ENCODE results near the gene MAPK10.
"Not testable (repeated sequence)": the region's sequence is repeated elsewhere in the genome, so short reads cannot be mapped to it uniquely, and the experiment has no call there.

The MAPK10 gene

DNA sequence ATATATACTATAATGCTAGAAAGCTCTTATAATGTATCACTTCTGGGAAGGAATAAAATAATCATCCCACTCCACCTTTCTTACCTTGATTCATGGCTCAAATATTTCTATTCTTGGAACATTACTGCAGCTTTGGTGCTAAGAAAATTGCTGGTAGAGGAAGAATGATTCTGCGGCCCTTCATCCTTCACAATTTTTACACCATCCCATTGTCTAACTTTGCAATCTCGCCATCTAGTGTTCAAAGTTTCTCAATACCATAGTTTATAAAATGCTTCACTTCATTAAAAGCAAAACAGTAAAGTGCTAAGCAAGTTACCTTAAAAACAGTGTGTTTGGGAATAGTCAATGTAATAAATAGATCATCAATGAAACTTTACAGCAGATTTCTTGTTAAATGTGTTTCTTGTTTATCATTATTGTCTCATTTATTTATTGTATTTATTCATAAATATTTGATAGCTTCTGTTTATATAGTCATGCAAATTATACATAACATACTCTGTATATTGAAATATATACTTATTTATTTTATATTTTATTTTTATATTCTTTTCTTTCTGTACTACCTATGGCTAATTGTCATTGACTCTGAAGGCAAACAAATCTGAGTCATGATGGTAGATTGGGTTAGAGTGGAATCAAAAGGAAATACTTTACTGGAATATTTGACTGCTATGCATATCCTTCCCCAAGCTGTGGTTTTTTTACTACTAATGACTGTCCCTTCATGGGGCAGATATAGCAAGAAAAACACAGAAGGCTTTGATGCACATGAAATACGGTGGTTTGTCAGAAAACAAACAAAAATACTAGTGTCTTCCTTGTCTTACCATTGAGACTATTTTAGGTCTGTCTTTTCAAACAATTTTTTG lies 390.7 kb downstream of the MAPK10 start:
- DNase-seq (ENCODE audit: low read depth), result no peak

DNA sequence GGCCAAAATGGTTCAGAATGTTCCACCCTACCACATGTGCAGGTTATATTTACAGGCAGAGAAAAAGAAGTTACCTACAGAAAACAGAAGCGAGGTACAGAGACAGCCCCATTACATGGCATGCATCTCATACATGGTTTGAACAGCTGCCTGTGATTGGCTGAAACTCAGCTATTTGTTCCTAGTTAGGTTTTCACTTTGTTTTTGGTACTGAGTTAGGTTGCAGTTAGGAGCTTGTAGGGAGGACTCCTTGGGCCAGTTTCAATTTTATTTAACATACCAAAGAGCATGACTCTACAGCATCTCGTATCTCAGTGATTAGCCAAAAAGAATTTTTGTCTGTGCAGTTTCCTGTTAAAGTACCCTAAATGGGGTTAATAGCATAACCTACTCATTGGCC lies 392.0 kb downstream of the MAPK10 start:
- no peak for DNase-seq (ENCODE audit: low read depth)

DNA sequence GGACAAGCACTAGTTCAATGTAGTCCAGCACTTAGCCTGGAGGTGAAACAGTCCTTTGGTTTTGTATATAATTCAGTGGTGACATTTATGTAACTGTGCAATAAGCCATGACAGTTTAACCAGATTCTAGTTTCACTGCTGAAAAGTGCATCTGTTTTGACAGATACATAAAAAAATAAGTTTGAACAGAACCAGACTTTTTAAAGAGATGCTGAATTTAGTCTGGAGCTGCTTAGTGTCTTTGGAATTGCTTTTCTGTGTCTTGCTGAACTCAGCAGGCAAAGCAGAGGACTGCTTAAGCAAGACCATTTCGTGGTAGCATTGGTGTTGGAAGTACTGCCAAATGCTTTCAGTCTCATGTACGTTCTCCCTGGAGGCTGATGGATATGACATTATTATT lies 393.5 kb downstream of the MAPK10 start:
- no peak for DNase-seq (ENCODE audit: low read depth)

DNA sequence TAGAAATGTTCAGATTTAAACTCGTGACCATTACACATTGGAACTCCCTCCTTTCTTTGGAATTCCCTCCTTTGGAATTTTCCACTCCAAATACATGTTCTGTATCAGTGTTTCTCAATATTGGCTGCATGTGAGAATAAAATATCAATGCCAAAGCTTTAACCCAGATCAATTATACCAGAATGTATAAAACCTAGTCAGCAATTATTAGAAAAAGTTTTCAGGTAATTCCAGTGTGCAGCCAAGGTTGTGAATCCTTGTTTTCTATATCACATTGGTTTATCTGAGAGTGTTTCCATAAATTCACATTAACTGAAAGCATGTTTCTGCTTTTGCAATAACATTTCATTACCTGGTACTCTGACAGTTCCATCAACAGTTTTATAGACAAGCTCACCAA lies 394.3 kb downstream of the MAPK10 start:
- DNase-seq (ENCODE audit: low read depth), result no peak

DNA sequence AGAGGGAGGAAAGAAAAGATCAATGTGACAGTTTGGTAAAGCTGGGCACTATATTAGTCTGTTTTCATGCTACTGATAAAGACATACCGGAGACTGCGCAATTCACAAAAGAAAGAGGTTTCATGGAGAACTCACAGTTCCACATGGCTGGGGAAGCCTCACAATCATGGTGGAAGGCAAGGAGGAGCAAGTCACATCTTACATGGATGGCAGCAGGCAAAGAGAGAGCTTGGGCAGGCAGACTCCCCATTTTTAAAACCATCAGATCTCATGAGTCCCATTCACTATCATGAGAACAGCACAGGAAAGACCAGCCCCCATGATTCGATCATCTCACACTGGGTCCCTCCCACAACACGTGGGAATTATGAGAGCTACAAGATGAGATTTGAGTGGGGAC lies 394.8 kb downstream of the MAPK10 start:
- not testable (repeated sequence) for DNase-seq (ENCODE audit: low read depth)

DNA sequence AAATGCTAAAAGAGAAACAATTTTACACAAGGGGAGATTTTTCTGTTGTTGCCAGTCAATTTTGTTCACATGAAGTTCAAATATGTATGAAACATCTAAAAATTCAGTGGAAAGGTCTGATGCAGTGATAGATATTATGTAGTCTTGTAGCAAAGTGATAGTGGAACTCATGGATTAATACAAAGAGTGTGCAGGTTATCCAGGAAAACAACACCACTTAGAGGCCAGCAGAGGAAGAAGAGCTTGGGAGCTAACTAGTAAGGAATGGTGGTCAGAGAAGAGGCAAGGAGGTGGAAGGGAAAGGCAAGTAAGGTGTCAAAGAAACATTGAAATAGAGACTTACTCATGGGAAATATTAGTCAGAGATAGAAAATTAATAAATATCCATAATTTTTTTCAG lies 395.6 kb downstream of the MAPK10 start:
- no peak for DNase-seq (ENCODE audit: low read depth)

DNA sequence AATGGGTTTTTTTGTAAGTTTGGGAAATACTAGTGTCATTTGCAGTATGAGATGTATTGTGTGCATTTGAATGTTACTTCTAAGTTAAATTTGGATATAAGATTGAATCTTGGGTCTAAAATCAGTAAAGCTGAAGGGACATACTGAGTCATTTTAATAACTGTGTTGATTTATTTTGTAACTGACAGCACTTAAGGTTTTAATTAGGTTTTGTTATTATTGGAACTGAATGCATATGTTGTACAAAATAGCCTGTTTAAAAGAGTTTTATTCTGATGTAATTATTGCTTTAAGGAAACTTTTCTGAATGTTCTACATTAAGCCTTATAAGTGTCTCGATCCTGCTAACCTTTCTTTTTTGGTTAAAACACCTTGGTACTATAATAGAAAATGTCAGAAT lies 396.6 kb downstream of the MAPK10 start:
- DNase-seq (ENCODE audit: low read depth), result no peak

DNA sequence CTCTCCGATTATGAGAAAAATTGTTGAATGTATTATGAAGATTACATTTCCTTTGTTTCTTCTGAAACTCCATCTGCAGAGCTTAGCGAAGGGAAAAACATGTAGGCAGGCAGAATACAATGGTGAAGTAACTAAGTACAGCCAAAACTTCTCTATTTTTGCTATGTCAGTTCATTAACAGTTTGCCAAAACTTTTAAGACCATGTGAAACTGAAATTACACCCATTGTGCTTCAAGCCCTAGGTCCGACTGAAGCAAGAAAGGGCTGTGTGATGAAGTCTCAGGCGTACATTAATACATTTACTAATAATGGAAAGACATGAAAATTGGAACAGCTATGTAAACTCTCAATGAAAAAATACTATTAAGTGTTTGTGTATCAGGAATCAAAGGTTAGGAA lies 398.0 kb downstream of the MAPK10 start:
- DNase-seq (ENCODE audit: low read depth), result no peak

DNA sequence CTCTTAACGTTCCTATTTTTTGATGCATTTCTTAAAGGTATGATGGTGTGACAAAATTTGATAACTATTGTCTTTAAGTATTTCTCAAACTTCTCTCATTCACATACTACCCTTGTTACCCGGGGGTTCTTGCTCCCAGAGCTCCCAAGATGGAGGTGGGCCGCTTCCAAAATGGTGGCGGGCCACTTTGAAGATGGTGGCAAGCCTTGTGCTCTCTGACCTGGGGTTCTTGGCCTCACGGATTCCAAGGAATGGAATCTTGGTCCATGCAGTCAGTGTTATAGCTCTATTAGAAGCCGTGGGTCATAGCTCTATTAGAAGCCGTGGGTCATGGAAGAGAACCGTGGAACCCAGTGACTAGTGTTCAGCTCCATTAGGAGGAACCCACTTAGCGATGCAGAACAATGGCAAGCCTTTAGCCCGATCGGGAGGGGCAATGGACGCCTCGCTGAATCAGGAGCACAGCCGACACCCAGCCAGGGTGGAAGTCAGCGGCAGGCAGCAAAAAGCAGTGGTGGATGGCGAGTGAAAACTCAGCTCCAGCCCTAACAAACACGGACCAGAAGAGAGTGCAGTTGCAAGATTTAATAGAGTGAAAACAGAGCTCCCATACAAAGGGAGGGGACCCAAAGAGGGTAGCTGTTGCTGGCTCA lies 403.4 kb downstream of the MAPK10 start:
- no peak for DNase-seq (ENCODE audit: low read depth)

DNA sequence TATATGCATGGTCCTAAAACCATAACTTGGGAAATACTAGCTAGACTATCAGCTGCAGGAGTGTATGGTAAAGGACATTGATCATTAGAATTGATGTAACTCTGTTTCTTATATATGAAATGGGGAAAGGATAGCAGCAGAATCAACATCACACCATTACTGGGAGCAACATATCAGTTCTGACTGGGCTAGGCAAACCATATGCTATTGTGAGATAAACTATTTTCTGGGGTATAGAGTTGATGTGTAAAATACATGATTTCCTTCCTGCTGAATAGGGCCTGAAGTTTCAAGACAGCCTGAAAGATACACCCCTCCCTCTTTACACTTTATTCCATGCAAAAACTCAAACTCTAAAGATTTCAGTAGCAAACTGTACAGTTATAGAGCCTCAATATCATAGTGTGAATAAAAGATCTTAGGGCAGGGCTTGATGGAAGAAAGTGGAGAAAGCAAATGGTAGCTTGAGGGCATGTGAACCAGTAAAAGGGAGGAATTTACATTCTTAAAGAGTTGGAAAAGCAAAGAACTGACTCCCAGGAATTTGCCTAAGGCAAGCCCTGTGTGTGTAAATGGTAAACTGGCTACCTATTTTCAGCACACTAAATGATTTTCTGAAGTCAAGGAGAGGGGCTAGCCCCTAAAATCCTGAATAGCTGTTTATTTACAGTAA lies 404.1 kb downstream of the MAPK10 start:
- no peak for DNase-seq (ENCODE audit: low read depth)

DNA sequence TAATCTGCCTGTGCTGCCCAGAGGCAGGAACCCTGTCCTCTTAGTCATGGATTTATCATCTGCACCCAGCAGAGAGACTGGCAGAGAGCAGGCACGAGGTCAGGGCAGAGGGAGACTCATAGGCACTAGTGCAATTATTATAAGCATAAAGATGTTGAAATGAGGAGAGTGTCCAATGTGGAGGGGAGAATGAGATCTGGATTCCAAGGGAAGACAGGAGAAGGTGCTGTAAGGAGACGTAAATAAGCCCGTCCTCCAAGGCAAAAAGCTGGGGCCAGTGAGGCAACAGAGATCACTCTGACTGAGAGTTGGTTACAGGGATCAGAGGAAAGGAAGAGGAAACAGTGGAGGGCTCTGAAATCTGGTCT lies 406.2 kb downstream of the MAPK10 start:
- DNase-seq (ENCODE audit: low read depth), result no peak

DNA sequence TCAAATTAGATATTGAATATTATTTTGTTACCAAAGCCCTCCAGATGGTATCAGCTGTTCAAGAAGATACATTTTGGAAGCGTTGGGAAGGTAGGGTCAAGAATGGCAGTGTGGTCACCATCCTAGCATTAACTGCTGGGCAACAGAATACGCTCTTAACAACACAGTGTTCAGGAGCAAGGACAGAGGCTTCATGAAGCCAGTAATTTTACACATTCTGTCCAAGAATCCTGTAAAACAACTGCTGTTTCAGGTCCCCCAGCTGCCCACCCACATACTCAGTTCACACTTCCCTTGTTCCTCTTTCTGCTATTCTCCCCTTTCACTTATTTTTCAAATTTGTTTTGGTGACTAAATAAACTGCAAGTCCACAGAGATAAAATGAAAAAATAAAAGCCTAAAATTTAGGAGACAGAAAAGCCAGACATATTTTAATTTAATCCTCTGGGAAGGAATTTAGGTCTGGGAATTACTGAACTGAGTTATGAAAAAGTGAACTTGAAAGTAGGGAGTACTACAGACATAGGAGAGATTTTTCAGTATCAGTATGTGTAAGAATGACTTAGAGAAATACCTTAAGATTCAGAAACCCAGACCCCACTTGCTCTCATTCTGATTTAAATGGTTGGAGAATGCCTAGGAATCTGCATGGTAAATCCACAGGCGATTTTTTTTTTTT lies 406.7 kb downstream of the MAPK10 start:
- no peak for DNase-seq (ENCODE audit: low read depth)

DNA sequence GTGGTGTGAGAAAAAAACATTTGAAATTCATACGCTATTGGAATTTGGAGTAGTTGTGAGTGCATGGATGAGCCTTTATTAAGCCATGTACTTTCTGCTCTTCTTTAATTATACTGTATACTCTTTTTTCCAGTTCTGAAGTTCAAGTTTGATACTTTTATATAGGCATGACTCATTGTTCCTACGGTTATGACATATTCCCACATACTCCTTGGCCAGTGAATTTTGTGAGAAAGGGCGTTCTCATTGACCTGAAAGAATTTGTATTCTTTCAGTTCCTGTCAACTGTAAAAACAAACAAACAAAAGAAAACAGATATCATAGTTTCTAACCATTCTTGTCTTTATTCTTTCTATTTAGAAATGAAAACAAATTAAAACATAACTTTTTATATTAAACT lies 407.3 kb downstream of the MAPK10 start:
- no peak for DNase-seq (ENCODE audit: low read depth)

DNA sequence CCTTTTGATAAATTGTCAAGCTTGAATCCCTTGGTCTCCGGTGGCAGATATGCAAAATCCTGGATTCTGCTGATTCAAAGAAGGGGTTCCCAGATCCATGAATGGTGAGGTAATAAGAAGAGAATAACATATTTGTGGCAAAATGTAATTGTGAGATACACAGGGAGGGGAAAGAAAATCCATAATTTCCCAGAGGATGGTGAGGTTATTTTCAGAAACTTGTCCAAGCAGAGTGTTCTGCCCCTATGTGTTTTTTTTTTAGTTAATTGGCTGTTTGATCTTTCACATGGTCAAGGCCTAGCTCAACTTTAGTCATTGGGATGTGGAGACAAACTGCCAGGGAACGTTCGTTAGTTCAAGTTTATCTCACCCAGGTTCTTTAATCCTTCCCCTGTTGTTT lies 408.8 kb downstream of the MAPK10 start:
- no peak for DNase-seq (ENCODE audit: low read depth)

DNA sequence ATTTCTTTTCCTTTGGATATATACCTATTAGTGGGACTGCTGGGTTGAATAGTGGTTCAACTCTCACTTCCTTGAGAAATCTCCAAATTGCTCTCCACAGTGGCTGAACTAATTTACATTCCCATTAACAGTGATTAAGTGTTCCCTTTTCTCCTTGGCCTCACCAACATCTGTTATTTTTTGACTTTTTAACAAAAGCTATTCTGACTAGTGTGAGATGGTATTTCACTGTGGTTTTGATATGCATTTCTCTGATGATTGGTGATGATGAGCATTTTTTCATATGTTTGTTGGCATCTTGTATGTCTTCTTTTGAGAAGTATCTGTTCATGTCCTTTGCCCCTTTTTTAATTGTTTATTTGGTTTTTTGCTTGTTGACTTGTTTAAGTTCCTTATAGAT lies 413.0 kb downstream of the MAPK10 start:
- no peak for DNase-seq (ENCODE audit: low read depth)

DNA sequence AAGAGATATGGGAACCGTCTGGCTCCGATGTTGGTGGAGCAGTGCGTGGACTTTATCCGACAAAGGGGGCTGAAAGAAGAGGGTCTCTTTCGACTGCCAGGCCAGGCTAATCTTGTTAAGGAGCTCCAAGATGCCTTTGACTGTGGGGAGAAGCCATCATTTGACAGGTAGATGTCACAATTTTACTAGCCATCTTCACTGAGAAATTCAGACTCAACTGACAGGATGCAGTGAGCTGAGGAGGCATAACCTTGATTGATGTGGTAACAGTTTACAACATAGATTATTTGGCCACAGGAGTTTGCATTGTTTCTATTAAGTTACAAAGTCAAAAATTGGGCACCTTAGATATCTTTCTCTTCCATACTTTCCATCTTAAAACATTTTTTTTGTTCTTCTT lies 417.7 kb downstream of the MAPK10 start:
- DNase-seq (ENCODE audit: low read depth), result no peak

DNA sequence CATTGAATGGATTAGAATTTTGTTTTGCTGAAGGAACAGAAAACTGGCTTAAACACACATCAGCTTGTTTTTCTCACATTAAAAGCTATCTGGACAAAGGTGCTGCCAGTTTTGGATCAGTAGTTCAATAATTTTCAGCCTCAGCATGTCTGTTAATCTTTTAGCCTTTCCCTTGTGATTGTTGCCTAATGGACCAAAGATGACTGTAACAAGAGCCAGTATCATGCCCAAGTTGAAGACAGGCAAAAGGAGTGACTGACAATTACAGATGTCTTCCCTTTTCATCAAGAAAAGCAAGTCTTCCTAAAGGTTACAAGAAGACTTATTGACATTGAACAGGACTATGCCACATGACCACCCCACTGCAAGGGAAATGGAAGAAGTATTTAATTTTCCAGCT lies 419.7 kb downstream of the MAPK10 start:
- no peak for DNase-seq (ENCODE audit: low read depth)
